WTC11 (cell line): ENCODE measurements around the gene PSG6.
"Not testable (repeated sequence)": the region's sequence is repeated elsewhere in the genome, so short reads cannot be mapped to it uniquely, and the experiment has no call there.

Experiments used
- ATF3 ChIP-seq: sonication (generic); formaldehyde crosslinking; conservative IDR thresholded peaks from 2 replicates; pipeline ENCODE4 v1.8.1; 2022; ENCODE audit warnings: mild to moderate bottlenecking, missing genetic modification reagents
- CTCF ChIP-seq: fragments of 200-600 bp; IDR thresholded peaks from 2 replicates; pipeline ENCODE4 v1.8.0; 2022; ENCODE audit warnings: antibody characterized with exemption
- ELF4 ChIP-seq: sonication (generic); formaldehyde crosslinking; IDR thresholded peaks from 2 replicates; pipeline ENCODE4 v1.8.1; 2022; ENCODE audit warnings: low read depth, mild to moderate bottlenecking, moderate library complexity, missing genetic modification reagents
- FOXK1 ChIP-seq: sonication (generic); formaldehyde crosslinking; IDR thresholded peaks from 2 replicates; pipeline ENCODE4 v1.8.0; 2022; ENCODE audit warnings: mild to moderate bottlenecking, moderate library complexity, missing genetic modification reagents
- SP1 ChIP-seq: sonication (generic); formaldehyde crosslinking; conservative IDR thresholded peaks from 2 replicates; pipeline ENCODE4 v1.8.1; 2022; ENCODE audit warnings: missing genetic modification reagents
- TP53 ChIP-seq: sonication (generic); formaldehyde crosslinking; IDR thresholded peaks from 2 replicates; pipeline ENCODE4 v1.8.1; 2023; ENCODE audit warnings: mild to moderate bottlenecking, missing genetic modification reagents
- USF2 ChIP-seq: sonication (generic); formaldehyde crosslinking; IDR thresholded peaks from 2 replicates; pipeline ENCODE4 v1.8.1; 2023; ENCODE audit warnings: mild to moderate bottlenecking, missing genetic modification reagents, moderate library complexity
- ZNF281 ChIP-seq: sonication (generic); formaldehyde crosslinking; IDR thresholded peaks from 2 replicates; pipeline ENCODE4 v1.8.0; 2023; ENCODE audit warnings: mild to moderate bottlenecking, missing genetic modification reagents

GRCh38 chr19:42912941-42913340 is 4.8 kb downstream of the PSG6 start:
- not testable (repeated sequence) for TF ChIP-seq CTCF; TP53; SP1 (CRISPR knock-in tag); ATF3; USF2 (CRISPR knock-in tag); ZNF281 (CRISPR knock-in tag); FOXK1; ELF4
